Measurements from ENCODE around the gene CRIP3. TPM values are rescaled to one million over a fixed set of nuclear protein-coding genes. Genes with fewer than 3 reads are reported as not detected.

CRIP3 gene
- total and polyA plus RNA-seq, 2 of the 13 experiments (the other 11 are each of a cell fraction or from before 2014, with no cell fraction given) = 6.3 to 9.3 TPM

DNA sequence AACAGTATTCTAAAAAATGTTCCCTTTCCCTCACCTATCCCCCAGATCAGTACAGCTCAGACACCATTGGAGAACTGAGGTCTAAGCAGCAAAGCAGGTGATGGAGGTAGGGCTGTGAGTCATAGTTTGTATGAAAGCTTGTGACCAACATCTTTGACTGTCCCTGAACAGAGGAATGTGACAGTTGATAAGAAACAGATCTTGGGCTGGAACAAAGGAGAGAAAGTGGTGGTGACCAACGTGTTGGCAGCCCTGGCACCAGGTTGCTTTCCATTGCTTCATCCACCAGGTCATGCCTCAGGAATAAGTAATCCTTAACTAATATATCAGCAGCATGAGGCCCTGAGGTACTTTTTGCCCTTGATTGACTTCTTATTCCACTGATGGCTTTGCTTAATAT, 19.9 kb upstream of the CRIP3 start (continued):
- TF ChIP-seq EP300 (IDR thresholded peaks at IDR 0.05; ENCODE audit: low read depth in 2 of 2, low read length in 2 of 2) (no peak), EP300 (CRISPR knock-in tag; IDR thresholded peaks at IDR 0.05; ENCODE audit: borderline replicate concordance) (peak; percentile 20; the same call in 1 of the 2 replicates), SMYD3 (CRISPR knock-in tag; IDR thresholded peaks at IDR 0.05) (0 out of 2 replicates have a peak, but pooled peaks have one; percentile 38), ZNF883 (CRISPR knock-in tag; IDR thresholded peaks at IDR 0.05; ENCODE audit: not compliant biosample characterization) (no peak), MIER2 (CRISPR knock-in tag; IDR thresholded peaks at IDR 0.05) (0 out of 2 replicates have a peak, but pooled peaks have one; percentile 25), POLR2AphosphoS5 (IDR thresholded peaks at IDR 0.05; ENCODE audit: low read depth, low read length) (no peak), FOXA1 (IDR thresholded peaks at IDR 0.05) (no peak), FOXA1 (CRISPR knock-in tag; IDR thresholded peaks at IDR 0.05) (no peak), DMAP1 (CRISPR knock-in tag; IDR thresholded peaks at IDR 0.05) (no peak), SAFB2 (CRISPR knock-in tag; IDR thresholded peaks at IDR 0.05; ENCODE audit: borderline replicate concordance, low read depth) (no peak), ZNF382 (CRISPR knock-in tag; IDR thresholded peaks at IDR 0.05; ENCODE audit: borderline replicate concordance) (no peak), MED8 (CRISPR knock-in tag; IDR thresholded peaks at IDR 0.05; ENCODE audit: insufficient replicate concordance) (no peak), ZSCAN20 (CRISPR knock-in tag; IDR thresholded peaks at IDR 0.05; ENCODE audit: borderline replicate concordance) (no peak), HOXA9 (CRISPR knock-in tag; IDR thresholded peaks at IDR 0.05; ENCODE audit: borderline replicate concordance) (no peak)
- TF ChIP-seq, protein P1, sequence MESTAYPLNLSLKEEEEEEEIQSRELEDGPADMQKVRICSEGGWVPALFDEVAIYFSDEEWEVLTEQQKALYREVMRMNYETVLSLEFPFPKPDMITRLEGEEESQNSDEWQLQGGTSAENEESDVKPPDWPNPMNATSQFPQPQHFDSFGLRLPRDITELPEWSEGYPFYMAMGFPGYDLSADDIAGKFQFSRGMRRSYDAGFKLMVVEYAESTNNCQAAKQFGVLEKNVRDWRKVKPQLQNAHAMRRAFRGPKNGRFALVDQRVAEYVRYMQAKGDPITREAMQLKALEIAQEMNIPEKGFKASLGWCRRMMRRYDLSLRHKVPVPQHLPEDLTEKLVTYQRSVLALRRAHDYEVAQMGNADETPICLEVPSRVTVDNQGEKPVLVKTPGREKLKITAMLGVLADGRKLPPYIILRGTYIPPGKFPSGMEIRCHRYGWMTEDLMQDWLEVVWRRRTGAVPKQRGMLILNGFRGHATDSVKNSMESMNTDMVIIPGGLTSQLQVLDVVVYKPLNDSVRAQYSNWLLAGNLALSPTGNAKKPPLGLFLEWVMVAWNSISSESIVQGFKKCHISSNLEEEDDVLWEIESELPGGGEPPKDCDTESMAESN (CRISPR knock-in tag; conservative IDR thresholded peaks at IDR 0.05) = no peak
- TF ChIP-seq, protein P2, sequence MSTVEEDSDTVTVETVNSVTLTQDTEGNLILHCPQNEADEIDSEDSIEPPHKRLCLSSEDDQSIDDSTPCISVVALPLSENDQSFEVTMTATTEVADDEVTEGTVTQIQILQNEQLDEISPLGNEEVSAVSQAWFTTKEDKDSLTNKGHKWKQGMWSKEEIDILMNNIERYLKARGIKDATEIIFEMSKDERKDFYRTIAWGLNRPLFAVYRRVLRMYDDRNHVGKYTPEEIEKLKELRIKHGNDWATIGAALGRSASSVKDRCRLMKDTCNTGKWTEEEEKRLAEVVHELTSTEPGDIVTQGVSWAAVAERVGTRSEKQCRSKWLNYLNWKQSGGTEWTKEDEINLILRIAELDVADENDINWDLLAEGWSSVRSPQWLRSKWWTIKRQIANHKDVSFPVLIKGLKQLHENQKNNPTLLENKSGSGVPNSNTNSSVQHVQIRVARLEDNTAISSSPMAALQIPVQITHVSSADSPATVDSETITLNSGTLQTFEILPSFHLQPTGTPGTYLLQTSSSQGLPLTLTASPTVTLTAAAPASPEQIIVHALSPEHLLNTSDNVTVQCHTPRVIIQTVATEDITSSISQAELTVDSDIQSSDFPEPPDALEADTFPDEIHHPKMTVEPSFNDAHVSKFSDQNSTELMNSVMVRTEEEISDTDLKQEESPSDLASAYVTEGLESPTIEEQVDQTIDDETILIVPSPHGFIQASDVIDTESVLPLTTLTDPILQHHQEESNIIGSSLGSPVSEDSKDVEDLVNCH (CRISPR knock-in tag; IDR thresholded peaks at IDR 0.05) = no peak
- TF ChIP-seq, protein P3, sequence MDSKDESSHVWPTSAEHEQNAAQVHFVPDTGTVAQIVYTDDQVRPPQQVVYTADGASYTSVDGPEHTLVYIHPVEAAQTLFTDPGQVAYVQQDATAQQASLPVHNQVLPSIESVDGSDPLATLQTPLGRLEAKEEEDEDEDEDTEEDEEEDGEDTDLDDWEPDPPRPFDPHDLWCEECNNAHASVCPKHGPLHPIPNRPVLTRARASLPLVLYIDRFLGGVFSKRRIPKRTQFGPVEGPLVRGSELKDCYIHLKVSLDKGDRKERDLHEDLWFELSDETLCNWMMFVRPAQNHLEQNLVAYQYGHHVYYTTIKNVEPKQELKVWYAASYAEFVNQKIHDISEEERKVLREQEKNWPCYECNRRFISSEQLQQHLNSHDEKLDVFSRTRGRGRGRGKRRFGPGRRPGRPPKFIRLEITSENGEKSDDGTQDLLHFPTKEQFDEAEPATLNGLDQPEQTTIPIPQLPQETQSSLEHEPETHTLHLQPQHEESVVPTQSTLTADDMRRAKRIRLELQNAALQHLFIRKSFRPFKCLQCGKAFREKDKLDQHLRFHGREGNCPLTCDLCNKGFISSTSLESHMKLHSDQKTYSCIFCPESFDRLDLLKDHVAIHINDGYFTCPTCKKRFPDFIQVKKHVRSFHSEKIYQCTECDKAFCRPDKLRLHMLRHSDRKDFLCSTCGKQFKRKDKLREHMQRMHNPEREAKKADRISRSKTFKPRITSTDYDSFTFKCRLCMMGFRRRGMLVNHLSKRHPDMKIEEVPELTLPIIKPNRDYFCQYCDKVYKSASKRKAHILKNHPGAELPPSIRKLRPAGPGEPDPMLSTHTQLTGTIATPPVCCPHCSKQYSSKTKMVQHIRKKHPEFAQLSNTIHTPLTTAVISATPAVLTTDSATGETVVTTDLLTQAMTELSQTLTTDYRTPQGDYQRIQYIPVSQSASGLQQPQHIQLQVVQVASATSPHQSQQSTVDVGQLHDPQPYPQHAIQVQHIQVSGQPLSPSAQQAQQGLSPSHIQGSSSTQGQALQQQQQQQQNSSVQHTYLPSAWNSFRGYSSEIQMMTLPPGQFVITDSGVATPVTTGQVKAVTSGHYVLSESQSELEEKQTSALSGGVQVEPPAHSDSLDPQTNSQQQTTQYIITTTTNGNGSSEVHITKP (CRISPR knock-in tag; IDR thresholded peaks at IDR 0.05; ENCODE audit: low read depth) = no peak
- TF ChIP-seq, protein P4, sequence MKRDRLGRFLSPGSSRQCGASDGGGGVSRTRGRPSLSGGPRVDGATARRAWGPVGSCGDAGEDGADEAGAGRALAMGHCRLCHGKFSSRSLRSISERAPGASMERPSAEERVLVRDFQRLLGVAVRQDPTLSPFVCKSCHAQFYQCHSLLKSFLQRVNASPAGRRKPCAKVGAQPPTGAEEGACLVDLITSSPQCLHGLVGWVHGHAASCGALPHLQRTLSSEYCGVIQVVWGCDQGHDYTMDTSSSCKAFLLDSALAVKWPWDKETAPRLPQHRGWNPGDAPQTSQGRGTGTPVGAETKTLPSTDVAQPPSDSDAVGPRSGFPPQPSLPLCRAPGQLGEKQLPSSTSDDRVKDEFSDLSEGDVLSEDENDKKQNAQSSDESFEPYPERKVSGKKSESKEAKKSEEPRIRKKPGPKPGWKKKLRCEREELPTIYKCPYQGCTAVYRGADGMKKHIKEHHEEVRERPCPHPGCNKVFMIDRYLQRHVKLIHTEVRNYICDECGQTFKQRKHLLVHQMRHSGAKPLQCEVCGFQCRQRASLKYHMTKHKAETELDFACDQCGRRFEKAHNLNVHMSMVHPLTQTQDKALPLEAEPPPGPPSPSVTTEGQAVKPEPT (CRISPR knock-in tag; IDR thresholded peaks at IDR 0.05; ENCODE audit: low read depth) = no peak
- TF ChIP-seq, protein P5, sequence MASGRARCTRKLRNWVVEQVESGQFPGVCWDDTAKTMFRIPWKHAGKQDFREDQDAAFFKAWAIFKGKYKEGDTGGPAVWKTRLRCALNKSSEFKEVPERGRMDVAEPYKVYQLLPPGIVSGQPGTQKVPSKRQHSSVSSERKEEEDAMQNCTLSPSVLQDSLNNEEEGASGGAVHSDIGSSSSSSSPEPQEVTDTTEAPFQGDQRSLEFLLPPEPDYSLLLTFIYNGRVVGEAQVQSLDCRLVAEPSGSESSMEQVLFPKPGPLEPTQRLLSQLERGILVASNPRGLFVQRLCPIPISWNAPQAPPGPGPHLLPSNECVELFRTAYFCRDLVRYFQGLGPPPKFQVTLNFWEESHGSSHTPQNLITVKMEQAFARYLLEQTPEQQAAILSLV (CRISPR knock-in tag; IDR thresholded peaks at IDR 0.05; ENCODE audit: borderline replicate concordance) = no peak
